Measurements from ENCODE around the gene ICOSLG. TPM values are rescaled to one million over a fixed set of nuclear protein-coding genes. Genes with fewer than 3 reads are reported as not detected.
"Not testable (repeated sequence)": the region's sequence is repeated elsewhere in the genome, so short reads cannot be mapped to it uniquely, and the experiment has no call there.

ICOSLG gene
- polyA plus RNA-seq, 4 donors, result 6.7 to 15.4 (median 9.8) TPM

GRCh38 chr21:44265734-44266270, 25.1 kb upstream of the ICOSLG start:
- no peak for DNase-seq (ENCODE audit: low read depth in 4 of 4, low spot score in 2 of 4)

GRCh38 chr21:44263768-44264167, 23.0 kb upstream of the ICOSLG start:
- DNase-seq (ENCODE audit: low read depth in 4 of 4, low spot score in 2 of 4), result no peak

GRCh38 chr21:44263221-44263760, 22.5 kb upstream of the ICOSLG start:
- DNase-seq (ENCODE audit: low read depth in 4 of 4, low spot score in 2 of 4), result peak in 1 of 4 donors; percentile 29

GRCh38 chr21:44262338-44263056, 21.8 kb upstream of the ICOSLG start:
- no peak for DNase-seq (ENCODE audit: low read depth in 4 of 4, low spot score in 2 of 4)

GRCh38 chr21:44261675-44262295, 21.0 kb upstream of the ICOSLG start, which contains the start of gene DNMT3L:
Gene DNMT3L (minus strand): TSS chr21:44261897. CDS start chr21:44261259, 638 bp downstream.
- DNase-seq (ENCODE audit: low read depth in 4 of 4, low spot score in 2 of 4), result no peak

GRCh38 chr21:44260791-44261631, 20.3 kb upstream of the ICOSLG start:
- no peak for DNase-seq (ENCODE audit: low read depth in 4 of 4, low spot score in 2 of 4)

- DNase-seq (ENCODE audit: low read depth in 4 of 4, low spot score in 2 of 4), result no peak
Observed at GRCh38 chr21:44260066-44260465, 19.3 kb upstream of the ICOSLG start.

- DNase-seq (ENCODE audit: low read depth in 4 of 4, low spot score in 2 of 4), result no peak
Observed at GRCh38 chr21:44259082-44259705, 18.5 kb upstream of the ICOSLG start.

GRCh38 chr21:44258056-44258725, 17.4 kb upstream of the ICOSLG start:
- no peak for DNase-seq (ENCODE audit: low read depth in 4 of 4, low spot score in 2 of 4)

GRCh38 chr21:44255511-44255981, 14.8 kb upstream of the ICOSLG start:
- no peak for DNase-seq (ENCODE audit: low read depth in 4 of 4, low spot score in 2 of 4)

- no peak for DNase-seq (ENCODE audit: low read depth in 4 of 4, low spot score in 2 of 4)
Observed at GRCh38 chr21:44253832-44254710, 13.3 kb upstream of the ICOSLG start.

GRCh38 chr21:44249204-44250037, 8.7 kb upstream of the ICOSLG start:
- not testable (repeated sequence) for DNase-seq (ENCODE audit: low read depth in 4 of 4, low spot score in 2 of 4)

GRCh38 chr21:44247904-44248303, 7.2 kb upstream of the ICOSLG start:
- not testable (repeated sequence) for DNase-seq (ENCODE audit: low read depth in 4 of 4, low spot score in 2 of 4)

- not testable (repeated sequence) for DNase-seq (ENCODE audit: low read depth in 4 of 4, low spot score in 2 of 4)
Observed at GRCh38 chr21:44243980-44244379, 3.2 kb upstream of the ICOSLG start.

- DNase-seq (ENCODE audit: low read depth in 4 of 4, low spot score in 2 of 4), result not testable (repeated sequence)
Observed at GRCh38 chr21:44241281-44241680, 538 bp upstream of the ICOSLG start.

- not testable (repeated sequence) for DNase-seq (ENCODE audit: low read depth in 4 of 4, low spot score in 2 of 4)
Observed at GRCh38 chr21:44240353-44240752, 390 bp downstream of the ICOSLG start.

GRCh38 chr21:44229561-44229960, 11.2 kb downstream of the ICOSLG start:
- DNase-seq (ENCODE audit: low read depth in 4 of 4, low spot score in 2 of 4), result not testable (repeated sequence)

GRCh38 chr21:44228109-44228508, 12.6 kb downstream of the ICOSLG start:
- DNase-seq (ENCODE audit: low read depth in 4 of 4, low spot score in 2 of 4), result not testable (repeated sequence)
